MCF 10A (cell line): ENCODE measurements around the gene PDCD10. TPM values are rescaled to one million over a fixed set of nuclear protein-coding genes. Genes with fewer than 3 reads are reported as not detected.

ENCODE experiments used
- BruUV-seq: library from RNA; stranded (reverse); fragments of 400-500 nt; replicated peaks from 2 replicates; lab custom pipeline; 2021; lab: Mats Ljungman, UMichigan
- CTCF ChIA-PET: fragments of 300-600 bp; sonication (Branson Sonifier 250); formaldehyde crosslinking; extraction: SDS; loops from one replicate; lab custom pipeline; 2021; ENCODE audit warnings: antibody characterized with exemption, inconsistent platforms; lab: Yijun Ruan, JAX
- POLR2A ChIA-PET: fragments of 300-600, 350-650 bp; sonication (Branson Sonifier 250); formaldehyde crosslinking; extraction: SDS; loops from one replicate; lab custom pipeline; 2020; ENCODE audit warnings: antibody characterized with exemption, inconsistent platforms; lab: Yijun Ruan, JAX
- DNase-seq: peaks from one replicate; pipeline ENCODE4 v3.0.0-alpha.2; 2018; ENCODE audit not compliant: unreplicated experiment
- H3K27ac Mint-ChIP-seq: one replicate; pipeline ENCODE4 v1.8.0; 2022; ENCODE audit warnings: mild to moderate bottlenecking, low read depth, mixed read lengths; ENCODE audit not compliant: unreplicated experiment
- H3K27me3 Mint-ChIP-seq: one replicate; pipeline ENCODE4 v1.8.0; 2022; ENCODE audit warnings: mixed read lengths; ENCODE audit not compliant: insufficient read depth, unreplicated experiment
- H3K36me3 Mint-ChIP-seq: one replicate; pipeline ENCODE4 v1.8.0; 2022; ENCODE audit warnings: mild to moderate bottlenecking, moderate library complexity, mixed read lengths; ENCODE audit not compliant: insufficient read depth, unreplicated experiment
- H3K4me1 Mint-ChIP-seq: one replicate; pipeline ENCODE4 v1.8.0; 2022; ENCODE audit warnings: mixed read lengths; ENCODE audit not compliant: insufficient read depth, unreplicated experiment
- H3K4me3 Mint-ChIP-seq: one replicate; pipeline ENCODE4 v1.8.0; 2022; ENCODE audit warnings: mild to moderate bottlenecking, moderate library complexity, mixed read lengths; ENCODE audit not compliant: unreplicated experiment
- H3K9me3 Mint-ChIP-seq: one replicate; pipeline ENCODE4 v1.8.0; 2022; ENCODE audit warnings: mixed read lengths; ENCODE audit not compliant: unreplicated experiment
- intact Hi-C: fragments of 100-400 bp; cut with micrococcal nuclease; formaldehyde crosslinking; loops from 2 replicates; pipeline ENCODE4 v1.14.1; 2022
- total RNA-seq: library from RNA; stranded (reverse); gene quantifications from 2 replicates; pipeline ENCODE4 v1.2.3, GENCODE V29; 2022
- TF ChIP-seq, protein P1 (sequence below): fragments of 200-600 bp; IDR thresholded peaks from one replicate; pipeline ENCODE4 v1.8.0; 2022; ENCODE audit warnings: antibody characterized with exemption, mild to moderate bottlenecking; ENCODE audit not compliant: unreplicated experiment

The PDCD10 gene
- total RNA-seq, 1 experiment from 2014 or later = 63.3 TPM

- ChIA-PET POLR2A (no interaction called here), CTCF (no interaction called here)
- no peak for DNase-seq
- Mint-ChIP-seq H3K27me3 (no peaks in the 10 kb centered on the region), H3K9me3 (no peaks in the 10 kb centered on the region), H3K4me1 (no peaks in the 10 kb centered on the region), H3K4me3 (no peak overlapping the region), H3K27ac (no peak overlapping the region), H3K36me3 (no peaks in the 10 kb centered on the region)
- intact Hi-C loops = no loop called here
- BruUV-seq = no TSS peak
- TF ChIP-seq, protein P1, sequence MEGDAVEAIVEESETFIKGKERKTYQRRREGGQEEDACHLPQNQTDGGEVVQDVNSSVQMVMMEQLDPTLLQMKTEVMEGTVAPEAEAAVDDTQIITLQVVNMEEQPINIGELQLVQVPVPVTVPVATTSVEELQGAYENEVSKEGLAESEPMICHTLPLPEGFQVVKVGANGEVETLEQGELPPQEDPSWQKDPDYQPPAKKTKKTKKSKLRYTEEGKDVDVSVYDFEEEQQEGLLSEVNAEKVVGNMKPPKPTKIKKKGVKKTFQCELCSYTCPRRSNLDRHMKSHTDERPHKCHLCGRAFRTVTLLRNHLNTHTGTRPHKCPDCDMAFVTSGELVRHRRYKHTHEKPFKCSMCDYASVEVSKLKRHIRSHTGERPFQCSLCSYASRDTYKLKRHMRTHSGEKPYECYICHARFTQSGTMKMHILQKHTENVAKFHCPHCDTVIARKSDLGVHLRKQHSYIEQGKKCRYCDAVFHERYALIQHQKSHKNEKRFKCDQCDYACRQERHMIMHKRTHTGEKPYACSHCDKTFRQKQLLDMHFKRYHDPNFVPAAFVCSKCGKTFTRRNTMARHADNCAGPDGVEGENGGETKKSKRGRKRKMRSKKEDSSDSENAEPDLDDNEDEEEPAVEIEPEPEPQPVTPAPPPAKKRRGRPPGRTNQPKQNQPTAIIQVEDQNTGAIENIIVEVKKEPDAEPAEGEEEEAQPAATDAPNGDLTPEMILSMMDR = no peak
Measured at GRCh38 chr3:167777356-167777755, 42.7 kb upstream of the PDCD10 start.

- H3K36me3 Mint-ChIP-seq = no peaks in the 10 kb centered on the region
- intact Hi-C loops = no loop called here
- H3K4me3 Mint-ChIP-seq = no peak overlapping the region
- no peaks in the 10 kb centered on the region for H3K9me3 Mint-ChIP-seq
- CTCF ChIA-PET = no interaction called here
- TF ChIP-seq, protein P1 = no peak
- POLR2A ChIA-PET = interaction anchor here (0.6 to 0.9 kb wide), 3 partner anchors 14 to 65 kb away, joined by 3 to 7 read pairs (median 4); no protein-coding TSS in a partner anchor
- H3K4me1 Mint-ChIP-seq = no peaks in the 10 kb centered on the region
- no peak overlapping the region for H3K27ac Mint-ChIP-seq
- no peak for DNase-seq
- H3K27me3 Mint-ChIP-seq = no peaks in the 10 kb centered on the region
- no TSS peak for BruUV-seq
Measured at GRCh38 chr3:167776066-167776685, 41.5 kb upstream of the PDCD10 start.

DNA sequence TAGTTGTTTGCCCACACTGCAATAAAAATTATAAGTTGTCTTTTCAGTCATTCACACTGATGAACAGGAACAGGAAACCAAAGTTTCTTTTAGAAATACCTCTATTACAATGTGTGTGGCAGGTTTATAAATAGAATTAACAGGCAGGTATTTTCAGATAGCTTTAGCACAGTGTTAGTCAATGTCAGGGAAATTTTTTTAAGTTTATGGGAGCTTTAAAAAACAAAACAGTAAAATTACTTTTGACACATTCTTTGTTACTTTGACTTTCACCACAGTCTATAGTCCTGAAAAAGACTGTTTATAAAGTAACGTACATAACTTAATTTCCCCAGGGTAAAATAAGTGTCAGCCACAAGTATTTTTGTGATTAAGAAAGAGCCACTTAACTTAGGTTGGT is 38.9 kb upstream of the PDCD10 start:
- intact Hi-C loops = no loop called here
- ChIA-PET POLR2A (interaction anchor here (0.7 to 1.4 kb wide), 2 partner anchors 20 to 38 kb away, joined by 3 to 5 read pairs; partner anchors contain the start of gene SERPINI1), CTCF (no interaction called here)
- TF ChIP-seq, protein P1 = no peak
- no TSS peak for BruUV-seq
- no peaks in the 10 kb centered on the region for H3K4me1 Mint-ChIP-seq
- no peak for DNase-seq
- H3K36me3 Mint-ChIP-seq = no peaks in the 10 kb centered on the region
- no peak overlapping the region for H3K4me3 Mint-ChIP-seq
- no peaks in the 10 kb centered on the region for H3K27me3 Mint-ChIP-seq
- no peaks in the 10 kb centered on the region for H3K9me3 Mint-ChIP-seq
- H3K27ac Mint-ChIP-seq = no peak overlapping the region

DNA sequence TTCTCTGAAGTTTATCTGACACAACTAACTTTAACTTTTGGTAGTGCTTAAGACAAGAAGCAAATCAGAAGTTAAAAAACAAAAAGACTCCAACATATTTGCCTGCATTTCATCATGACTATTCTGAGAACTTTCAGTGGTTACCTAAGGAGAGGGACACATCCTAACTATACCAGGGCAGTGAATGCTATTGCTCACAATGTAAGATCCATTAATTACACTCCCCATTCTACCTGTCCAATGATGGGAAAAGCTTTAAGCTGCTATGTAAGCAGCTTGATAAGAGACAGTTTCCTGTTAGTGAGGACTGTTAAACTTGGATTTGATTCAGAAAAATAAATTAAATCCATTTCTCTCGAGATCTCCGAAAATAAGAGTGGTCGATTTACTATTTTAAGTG is 38.3 kb upstream of the PDCD10 start:
- H3K27me3 Mint-ChIP-seq = no peaks in the 10 kb centered on the region
- TF ChIP-seq, protein P1 = no peak
- H3K4me3 Mint-ChIP-seq = no peak overlapping the region
- H3K36me3 Mint-ChIP-seq = no peaks in the 10 kb centered on the region
- no TSS peak for BruUV-seq
- H3K9me3 Mint-ChIP-seq = no peaks in the 10 kb centered on the region
- no peaks in the 10 kb centered on the region for H3K4me1 Mint-ChIP-seq
- no peak for DNase-seq
- H3K27ac Mint-ChIP-seq = no peak overlapping the region
- POLR2A ChIA-PET = interaction anchor here (0.7 to 1.4 kb wide), 2 partner anchors 19 to 38 kb away, joined by 3 to 5 read pairs; partner anchors contain the start of gene SERPINI1
- intact Hi-C loops = no loop called here
- CTCF ChIA-PET = no interaction called here
